HG02938 (cell line): ENCODE measurements around the gene TK2.
"Not testable (repeated sequence)": the region's sequence is repeated elsewhere in the genome, so short reads cannot be mapped to it uniquely, and the experiment has no call there.

Source experiments
- ATAC-seq: cut with Tn5 transposase; IDR thresholded peaks from one replicate; pipeline ENCODE4 v1.9.1; 2021; ENCODE audit warnings: mild to moderate bottlenecking, moderate library complexity; ENCODE audit not compliant: unreplicated experiment

TK2 gene

GRCh38 chr16:66521252-66521713 lies 28.6 kb downstream of the TK2 start:
- no peak for ATAC-seq

GRCh38 chr16:66520406-66521170 lies 29.3 kb downstream of the TK2 start:
- ATAC-seq: no peak

GRCh38 chr16:66519482-66520373 lies 30.2 kb downstream of the TK2 start:
- ATAC-seq: no peak

GRCh38 chr16:66517586-66518263 lies 32.2 kb downstream of the TK2 start:
- ATAC-seq: no peak

- ATAC-seq: peak; percentile 98
Observed at GRCh38 chr16:66516808-66517585, 32.9 kb downstream of the TK2 start.

GRCh38 chr16:66516509-66516807 lies 33.5 kb downstream of the TK2 start:
- ATAC-seq: no peak

GRCh38 chr16:66515596-66516508 lies 34.1 kb downstream of the TK2 start:
- no peak for ATAC-seq

- not testable (repeated sequence) for ATAC-seq
Observed at GRCh38 chr16:66514980-66515595, 34.8 kb downstream of the TK2 start.

GRCh38 chr16:66514391-66514790 lies 35.5 kb downstream of the TK2 start:
- ATAC-seq: not testable (repeated sequence)

GRCh38 chr16:66513111-66513723 lies 36.7 kb downstream of the TK2 start:
- ATAC-seq: no peak

- no peak for ATAC-seq
Observed at GRCh38 chr16:66512272-66513110, 37.4 kb downstream of the TK2 start.

- no peak for ATAC-seq
Observed at GRCh38 chr16:66511602-66512271, 38.2 kb downstream of the TK2 start.

GRCh38 chr16:66510711-66511601 lies 39.0 kb downstream of the TK2 start:
- ATAC-seq: no peak

- ATAC-seq: no peak
Observed at GRCh38 chr16:66510298-66510697, 39.6 kb downstream of the TK2 start.

- no peak for ATAC-seq
Observed at GRCh38 chr16:66509576-66509975, 40.3 kb downstream of the TK2 start.

- ATAC-seq: no peak
Observed at GRCh38 chr16:66508914-66509496, 40.9 kb downstream of the TK2 start.
